Activated CD8-positive, alpha-beta memory T cell treated with anti-CD3 and anti-CD28 coated beads for 1 hour (primary cell): ENCODE measurements around the gene ELOVL6.
"Not testable (repeated sequence)": the region's sequence is repeated elsewhere in the genome, so short reads cannot be mapped to it uniquely, and the experiment has no call there.

ENCODE experiments used
- DNase-seq, 2 donors: peaks; one replicate each; pipeline ENCODE4 v3.0.0-alpha.2; 2020; ENCODE audit warnings: low read depth in 1 of 2; ENCODE audit errors: extremely low read depth in 1 of 2

ELOVL6 gene

DNA sequence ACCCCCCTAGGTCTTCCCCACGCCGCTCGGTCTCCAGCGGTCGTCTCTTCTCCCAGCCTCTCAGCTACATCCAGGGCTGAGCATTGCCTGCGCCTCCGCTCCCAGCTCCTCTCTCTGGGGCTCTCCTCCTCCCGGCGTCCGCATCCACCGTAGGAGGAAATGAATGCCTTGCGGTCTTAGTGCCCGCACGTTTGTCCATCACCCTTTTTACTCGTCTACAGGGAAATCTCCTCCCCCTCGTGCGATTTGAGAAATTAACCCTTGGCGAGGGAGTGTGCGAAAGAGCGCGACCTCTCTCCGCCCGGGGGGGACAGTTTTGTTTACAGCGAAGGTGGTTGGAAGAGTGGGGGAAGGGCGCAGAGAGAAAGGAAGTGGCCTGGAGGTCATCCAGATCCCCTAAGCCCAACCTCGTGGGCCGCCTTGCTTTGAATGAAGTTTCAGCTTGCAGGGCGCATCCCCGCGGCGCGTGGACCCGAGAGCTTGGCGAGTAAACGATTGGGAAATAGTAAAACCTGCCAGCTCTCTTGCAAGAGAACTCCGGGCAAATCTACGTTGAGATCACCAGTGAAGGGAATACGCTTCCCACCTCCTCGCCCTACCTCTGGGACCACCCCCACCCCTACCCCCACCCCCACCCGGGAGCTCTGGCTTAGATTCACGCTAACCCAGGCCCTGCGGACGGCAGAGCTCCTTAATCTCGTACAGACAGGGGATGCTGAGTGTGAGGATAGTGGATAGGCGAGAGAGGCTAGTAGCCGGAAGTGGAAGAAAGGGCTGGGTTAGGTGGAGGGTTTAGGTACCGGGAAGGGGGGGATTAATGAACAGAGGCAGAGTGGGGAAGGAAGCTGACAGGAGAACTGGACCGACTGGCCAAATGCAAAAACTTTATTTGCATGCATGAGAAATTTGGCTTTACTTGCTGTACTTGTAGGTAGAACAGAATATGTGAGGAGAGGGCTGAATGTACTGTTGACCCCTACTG lies at the start of gene ELOVL6:
ELOVL6 (minus strand) TSS at position 181 of the 982 bp plus-strand sequence. CDS start 280 bp downstream, outside the sequence.
- no peak for DNase-seq

DNA sequence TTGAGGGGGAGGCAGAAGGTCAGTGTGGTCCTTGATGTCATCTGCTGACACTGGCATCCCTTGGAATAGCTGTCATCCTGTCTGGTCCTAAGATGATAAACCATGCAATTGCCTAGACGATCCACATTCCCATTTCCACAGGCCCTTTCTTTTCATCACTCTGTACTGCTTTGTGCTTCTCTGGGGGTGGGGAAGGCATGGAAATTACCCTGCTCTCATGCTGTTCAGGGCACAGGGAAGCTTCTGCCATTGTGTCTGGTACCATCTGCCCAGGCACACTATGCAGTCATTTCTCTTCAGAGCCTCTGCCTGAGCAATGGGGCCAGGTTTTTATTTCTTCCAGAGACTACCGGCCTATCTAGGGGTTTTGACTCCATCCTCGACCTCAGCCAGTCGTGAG lies 49.7 kb upstream of the ELOVL6 start:
- no peak for DNase-seq

DNA sequence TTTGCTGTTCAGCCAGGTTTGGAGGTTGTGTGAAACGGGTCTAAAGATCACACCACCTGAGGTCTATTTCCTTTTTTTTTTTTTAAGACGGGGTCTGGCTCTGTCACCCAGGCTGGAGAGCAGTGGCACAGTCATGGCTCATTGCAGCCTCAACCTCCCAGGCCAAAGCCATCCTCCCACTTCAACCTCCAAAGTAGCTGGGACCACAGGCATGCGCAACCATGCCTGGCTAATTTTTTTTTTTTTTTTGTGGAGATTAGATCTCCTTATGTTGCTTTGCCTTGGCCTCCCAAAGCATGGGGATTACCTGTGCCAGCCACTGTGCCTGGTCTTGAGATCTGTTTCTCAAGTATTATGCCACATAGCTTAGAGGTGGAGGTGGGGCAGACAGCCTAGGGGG lies 49.2 kb upstream of the ELOVL6 start:
- DNase-seq, result no peak

DNA sequence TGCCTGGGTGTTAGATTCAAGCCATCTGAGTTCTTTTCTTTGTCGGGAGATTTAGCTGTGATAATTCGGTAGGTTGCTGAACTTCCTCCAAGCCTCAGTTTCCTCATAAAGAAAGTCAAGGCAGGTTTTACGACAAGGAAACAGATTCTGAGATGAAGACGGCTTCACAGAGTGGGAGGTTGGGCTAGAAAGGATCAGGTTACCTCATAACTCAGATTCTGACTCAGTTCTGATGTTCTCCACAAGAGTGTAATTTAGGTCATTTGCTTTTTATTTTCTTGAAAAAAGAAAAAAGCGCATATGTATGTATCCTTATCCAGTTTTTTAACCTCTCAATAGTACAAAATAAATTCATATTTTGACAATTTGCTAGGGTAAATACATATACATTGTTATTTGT lies 47.2 kb upstream of the ELOVL6 start:
- no peak for DNase-seq

DNA sequence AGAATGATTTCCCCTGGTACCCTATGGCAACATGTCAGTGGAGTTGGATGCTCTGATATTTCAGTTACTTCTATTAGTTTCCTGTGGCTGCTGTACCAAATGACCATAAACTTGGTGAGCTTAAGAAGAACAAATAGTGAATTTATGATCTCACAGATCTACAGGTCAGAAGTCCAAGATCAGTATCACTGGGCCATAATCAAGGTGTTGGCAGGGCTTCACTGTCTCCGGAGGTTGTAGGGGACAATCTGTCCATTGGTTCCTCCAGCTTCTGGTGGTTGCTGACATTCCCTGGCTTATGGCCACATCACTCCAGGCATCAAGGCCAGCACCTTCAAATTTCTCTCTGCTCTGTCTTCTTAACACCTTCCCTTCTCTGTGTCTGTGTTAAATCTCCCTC lies 37.9 kb upstream of the ELOVL6 start:
- no peak for DNase-seq

DNA sequence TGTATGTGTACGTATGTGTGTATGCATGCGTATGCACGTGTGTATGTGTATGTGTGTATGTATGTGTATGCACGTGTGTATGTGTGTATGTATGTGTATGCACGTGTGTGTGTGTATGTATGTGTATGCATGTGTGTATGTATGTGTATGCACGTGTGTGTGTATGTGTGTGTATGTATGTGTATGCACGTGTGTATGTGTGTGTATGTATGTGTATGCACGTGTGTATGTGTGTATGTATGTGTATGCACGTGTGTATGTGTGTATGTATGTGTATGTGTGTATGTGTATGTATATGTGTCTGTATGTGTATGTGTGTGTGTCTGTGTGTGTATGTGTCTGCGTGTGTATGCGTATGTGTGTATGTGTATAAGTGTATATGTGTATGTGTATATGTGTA lies 35.2 kb upstream of the ELOVL6 start:
- DNase-seq, result not testable (repeated sequence)

GRCh38 chr4:110231869-110232268 lies 33.5 kb upstream of the ELOVL6 start:
- no peak for DNase-seq

DNA sequence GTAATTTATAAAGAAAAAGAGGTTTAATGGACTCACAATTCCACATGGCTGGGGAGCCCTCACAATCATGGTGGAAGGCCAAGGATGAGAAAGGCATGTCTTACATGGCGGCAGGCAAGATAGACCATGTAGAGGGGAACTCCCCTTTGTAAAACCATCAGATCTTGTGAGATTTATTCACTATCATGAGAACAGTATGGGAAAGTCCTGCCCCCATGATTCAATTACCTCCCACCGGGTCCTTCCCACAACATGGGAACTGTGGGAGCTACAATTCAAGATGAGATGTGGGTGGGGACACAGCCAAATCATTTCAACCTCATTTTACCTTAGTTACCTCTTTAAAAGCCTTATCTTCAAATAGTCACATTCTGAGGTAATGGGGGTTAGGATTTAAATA lies 30.9 kb upstream of the ELOVL6 start:
- DNase-seq, result no peak

- no peak for DNase-seq
Observed at GRCh38 chr4:110224812-110225211, 26.4 kb upstream of the ELOVL6 start.

DNA sequence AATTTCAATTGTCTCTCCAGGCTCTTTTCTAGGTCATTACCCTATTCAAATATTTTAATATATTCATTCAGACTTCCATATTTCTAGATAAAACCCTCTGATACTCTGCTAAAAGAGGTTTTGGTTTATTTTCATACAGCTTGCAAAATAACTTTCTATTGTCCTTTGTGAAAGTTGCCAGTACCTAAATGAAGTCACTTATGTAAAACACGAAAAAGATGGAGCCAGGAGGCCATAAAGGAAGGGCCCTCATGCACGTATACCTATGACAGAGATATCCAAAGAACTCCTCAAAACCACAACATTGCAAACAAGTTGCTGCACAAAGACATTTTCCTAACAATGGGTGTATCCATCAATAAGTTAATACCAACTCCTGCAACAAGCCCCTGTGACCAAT lies 25.7 kb upstream of the ELOVL6 start:
- no peak for DNase-seq

DNA sequence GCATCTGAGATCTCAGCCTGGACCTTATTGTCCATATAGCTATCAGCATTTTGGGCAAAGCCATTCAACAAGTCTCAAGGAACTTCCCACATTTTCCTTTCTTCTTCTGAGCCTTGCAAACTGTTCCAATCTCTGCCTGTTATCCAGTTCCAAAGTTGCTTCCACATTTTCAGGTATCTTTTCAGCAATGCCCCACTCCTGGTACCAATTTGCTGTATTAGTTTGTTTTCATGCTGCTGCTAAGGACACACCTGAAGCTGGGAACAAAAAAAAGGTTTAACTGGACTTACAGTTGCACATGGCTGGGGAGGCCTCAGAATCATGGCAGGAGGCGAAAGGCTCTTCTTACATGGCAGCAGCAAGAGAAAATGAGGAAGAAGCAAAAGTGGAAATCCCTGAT lies 20.5 kb upstream of the ELOVL6 start:
- not testable (repeated sequence) for DNase-seq

DNA sequence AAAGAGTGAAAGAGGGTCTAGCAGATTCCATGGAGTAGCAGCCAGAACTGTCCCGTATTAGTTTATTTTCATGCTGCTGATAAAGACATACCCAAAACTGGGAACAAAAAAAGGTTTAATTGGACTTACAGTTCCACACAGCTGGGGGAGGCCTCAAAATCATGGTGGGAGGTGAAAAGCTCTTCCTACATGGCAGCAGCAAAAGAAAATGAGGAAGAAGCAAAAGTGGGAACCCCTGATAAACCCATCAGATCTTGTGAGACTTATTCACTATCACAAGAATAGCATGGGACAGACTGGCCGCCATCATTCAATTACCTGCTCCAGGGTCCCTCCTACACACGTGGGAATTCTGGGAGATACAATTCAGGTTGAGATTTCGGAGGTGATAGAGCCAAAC lies 18.8 kb upstream of the ELOVL6 start:
- DNase-seq, result not testable (repeated sequence)

GRCh38 chr4:110216129-110216528 lies 17.7 kb upstream of the ELOVL6 start:
- no peak for DNase-seq

DNA sequence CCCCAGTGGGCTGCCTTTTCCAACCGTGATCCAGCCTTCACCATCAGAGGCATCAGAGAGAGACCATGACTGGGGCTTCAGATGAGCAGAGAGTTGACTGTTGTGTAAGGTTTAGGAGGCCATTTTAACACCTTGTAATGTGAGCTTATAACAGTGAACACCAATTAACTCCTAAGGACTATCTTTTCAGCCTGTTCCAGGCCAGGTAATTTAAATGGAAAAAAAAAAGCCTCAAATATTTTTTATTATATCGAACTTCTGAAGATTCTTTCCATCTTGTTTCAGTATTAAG lies 13.3 kb upstream of the ELOVL6 start:
- DNase-seq, result no peak

GRCh38 chr4:110211007-110211769 lies 12.8 kb upstream of the ELOVL6 start:
- DNase-seq, result no peak

DNA sequence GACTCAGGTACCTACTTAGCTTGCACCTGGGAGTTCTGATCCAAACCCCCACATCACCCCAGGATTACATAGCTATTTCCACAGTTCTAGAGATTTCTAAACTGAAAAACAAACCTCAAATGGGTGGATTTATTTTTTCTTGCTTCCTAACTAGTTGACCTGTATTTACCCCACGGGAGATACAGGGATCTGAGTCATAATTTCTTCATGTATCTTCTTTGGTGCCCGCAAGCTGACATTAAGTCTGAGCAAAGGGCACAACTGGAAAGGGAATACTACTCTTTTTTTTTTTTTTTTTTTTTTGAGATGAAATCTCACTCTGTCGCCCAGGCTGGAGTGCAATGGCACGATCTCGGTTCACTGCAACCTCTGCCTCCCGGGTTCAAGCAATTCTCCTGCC lies 10.0 kb upstream of the ELOVL6 start:
- no peak for DNase-seq

DNA sequence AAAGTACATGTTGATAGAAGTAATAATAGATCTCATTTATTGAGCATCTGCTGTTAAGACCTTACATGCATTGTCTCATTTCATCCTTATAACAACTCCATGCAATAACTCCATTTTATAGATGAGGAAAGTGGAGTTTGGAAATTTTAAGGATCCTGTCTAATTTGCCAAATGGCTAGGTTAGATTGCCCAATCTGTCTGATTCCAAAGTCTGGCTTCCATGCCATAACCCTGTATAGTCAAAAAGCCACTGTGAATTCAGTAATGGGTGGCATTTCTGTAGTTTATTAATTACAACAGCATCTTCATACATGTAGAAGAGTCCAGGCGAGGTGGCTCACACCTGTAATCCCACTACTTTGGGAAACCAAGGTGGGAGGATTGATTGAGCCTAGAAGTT lies 8.8 kb upstream of the ELOVL6 start:
- no peak for DNase-seq

DNA sequence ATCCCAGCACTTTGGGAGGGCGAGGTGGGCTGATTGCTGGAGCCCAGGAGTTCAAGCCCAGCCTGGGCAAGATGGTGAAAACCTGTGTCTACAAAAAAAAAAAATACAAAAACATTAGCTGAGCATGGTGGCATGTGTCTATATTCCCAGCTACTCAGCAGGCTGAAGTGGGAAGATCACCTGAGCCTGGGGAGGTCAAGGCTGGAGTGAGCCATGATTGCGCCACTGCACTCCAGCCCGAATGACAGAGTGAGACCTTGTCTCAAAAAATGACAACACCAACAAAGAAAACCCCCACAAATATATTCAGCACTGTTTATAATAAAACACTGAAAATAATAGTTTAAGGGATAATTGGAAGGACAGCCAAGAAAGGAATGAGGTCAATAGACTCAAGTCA lies 3.6 kb upstream of the ELOVL6 start:
- DNase-seq, result no peak

DNA sequence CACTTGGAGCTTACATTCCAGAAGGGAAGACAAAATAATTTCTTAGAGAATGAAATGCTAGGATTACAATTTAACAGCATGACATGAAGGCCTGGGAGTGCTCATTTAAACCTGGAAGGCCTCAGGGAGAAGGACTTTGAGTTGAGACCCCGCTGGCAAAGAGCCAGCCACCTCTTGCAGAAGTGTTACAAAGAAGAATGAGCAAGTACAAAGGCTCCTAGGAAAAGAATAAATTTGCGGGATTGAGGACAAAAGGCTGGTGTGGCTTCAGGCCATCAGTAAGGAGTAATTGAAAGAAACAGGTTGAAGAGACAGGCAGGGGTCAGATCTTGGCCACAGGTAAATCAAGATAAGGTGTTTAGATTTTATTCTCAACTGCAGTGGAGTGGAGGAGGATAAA lies 3.1 kb upstream of the ELOVL6 start:
- no peak for DNase-seq

GRCh38 chr4:110200689-110201088 lies 2.3 kb upstream of the ELOVL6 start:
- DNase-seq, result no peak

DNA sequence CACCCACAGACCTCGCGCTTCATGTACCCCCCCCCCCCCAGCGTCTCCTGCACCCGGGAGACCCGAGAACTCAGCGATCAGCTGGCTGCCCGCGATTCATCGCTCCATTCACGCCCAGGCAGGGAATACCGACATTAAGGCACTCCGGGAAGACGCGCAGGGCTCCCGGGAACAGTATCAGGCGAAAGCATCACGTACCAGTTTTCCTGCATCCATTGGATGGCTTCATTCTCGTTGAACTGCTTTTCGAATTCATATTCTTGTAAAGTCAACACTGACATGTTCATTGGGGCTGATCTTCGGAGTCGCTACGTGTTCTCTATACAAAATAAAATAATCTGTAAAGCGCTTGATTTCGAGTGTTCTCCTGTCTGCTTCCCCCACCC lies 373 bp downstream of the ELOVL6 start:
- DNase-seq, result no peak

DNA sequence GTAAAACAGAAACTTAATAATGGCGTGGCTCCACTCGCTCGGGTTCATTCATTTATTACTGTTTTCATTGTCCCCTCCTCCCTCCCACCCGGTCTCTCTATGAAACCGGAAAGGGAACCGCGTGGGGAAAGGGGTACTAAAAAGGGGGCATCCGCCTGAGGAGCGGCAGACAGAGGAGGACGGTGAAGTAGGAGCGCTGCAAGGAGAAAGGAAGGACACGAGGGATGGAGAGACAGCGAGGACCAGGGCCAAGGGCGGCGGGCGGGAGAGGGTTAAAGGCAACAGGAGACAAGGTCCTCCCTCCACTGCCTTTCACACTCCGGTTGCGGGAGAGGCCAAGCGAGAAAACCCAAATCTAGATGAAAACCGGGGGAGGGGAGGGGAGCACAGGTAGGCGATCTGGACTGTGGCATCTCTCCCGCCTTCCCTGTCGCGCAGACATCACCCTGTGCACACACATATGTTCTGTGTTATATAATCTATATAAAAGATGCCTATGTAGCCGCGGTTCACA lies 829 bp downstream of the ELOVL6 start:
- DNase-seq, result no peak
